Liver (tissue), 3 donors: ENCODE measurements around the gene OPHN1.

Experiments
- ATF3 ChIP-seq: IDR thresholded peaks from 2 replicates; pipeline ENCODE4 v1.6.1; 2016; ENCODE audit warnings: antibody characterized with exemption
- CTCF ChIP-seq: fragments of 150-350 bp; IDR thresholded peaks from 2 replicates; pipeline ENCODE4 v1.5.1; 2017; ENCODE audit warnings: improper control_type of control experiment, low read depth, low read length; ENCODE audit not compliant: missing input control
- REST ChIP-seq: IDR thresholded peaks from 2 replicates; pipeline ENCODE4 v1.6.1; 2016; ENCODE audit warnings: antibody characterized with exemption, mild to moderate bottlenecking
- SP1 ChIP-seq: IDR thresholded peaks from 2 replicates; pipeline ENCODE4 v1.6.1; 2018; ENCODE audit warnings: antibody characterized with exemption, mild to moderate bottlenecking
- donor health status: healthy.
- donor health status: healthy.

- TF ChIP-seq CTCF (no peak), SP1 (no peak), REST (no peak), ATF3 (no peak)
Observed at GRCh38 chrX:68343551-68343950, 89.7 kb downstream of the OPHN1 start.
